ENCODE data around the gene LRRC27. TPM values are rescaled to one million over a fixed set of nuclear protein-coding genes. Genes with fewer than 3 reads are reported as not detected.
A peak's percentile ranks its signal among the peaks of the same experiment; 100 is the strongest.
"Not testable (repeated sequence)": the region's sequence is repeated elsewhere in the genome, so short reads cannot be mapped to it uniquely, and the experiment has no call there.

LRRC27 gene
- polyA plus RNA-seq, 2 of the 4 experiments (the other 2 are of a cell fraction), result 6.5 to 6.9 TPM

- no peak for DNase-seq (ENCODE audit: low read depth in 1 of 2, low spot score in 1 of 2)
- WGBS (ENCODE audit: missing lambda C conversion rate), result 89% methylated on average over 15 of the region's 18 CpGs
- ChIA-PET POLR2A (no interaction called here), CTCF (interaction anchor here (1.2 to 1.6 kb wide), 2 partner anchors 60 to 66 kb away, joined by 6 to 9 read pairs; no protein-coding TSS in a partner anchor)
- Histone ChIP-seq H3K9me3 (0 out of 3 replicates have a peak, but pooled peaks cover 8% of the 10 kb centered on the region), H3K4me3 (no peak overlapping the region), H3K27ac (no peak overlapping the region), H3K4me2 (no peak overlapping the region), H3K4me1 (peaks cover 19% of the 10 kb centered on the region; the same call in 2 of the 3 replicates)
- no peak for FAIRE-seq
- ATAC-seq, result no peak
- TF ChIP-seq RAD21 (conservative IDR thresholded peaks at IDR 0.05 in 1 of 2, IDR thresholded peaks at IDR 0.05 in 1 of 2) (no peak), SMC3 (IDR thresholded peaks at IDR 0.05) (no peak)
- TF ChIP-seq, protein P1, sequence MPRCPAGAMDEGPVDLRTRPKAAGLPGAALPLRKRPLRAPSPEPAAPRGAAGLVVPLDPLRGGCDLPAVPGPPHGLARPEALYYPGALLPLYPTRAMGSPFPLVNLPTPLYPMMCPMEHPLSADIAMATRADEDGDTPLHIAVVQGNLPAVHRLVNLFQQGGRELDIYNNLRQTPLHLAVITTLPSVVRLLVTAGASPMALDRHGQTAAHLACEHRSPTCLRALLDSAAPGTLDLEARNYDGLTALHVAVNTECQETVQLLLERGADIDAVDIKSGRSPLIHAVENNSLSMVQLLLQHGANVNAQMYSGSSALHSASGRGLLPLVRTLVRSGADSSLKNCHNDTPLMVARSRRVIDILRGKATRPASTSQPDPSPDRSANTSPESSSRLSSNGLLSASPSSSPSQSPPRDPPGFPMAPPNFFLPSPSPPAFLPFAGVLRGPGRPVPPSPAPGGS (IDR thresholded peaks at IDR 0.05), result no peak
These were observed 53.9 kb downstream of the LRRC27 start for GRCh38 chr10:132385721-132386418.

DNA sequence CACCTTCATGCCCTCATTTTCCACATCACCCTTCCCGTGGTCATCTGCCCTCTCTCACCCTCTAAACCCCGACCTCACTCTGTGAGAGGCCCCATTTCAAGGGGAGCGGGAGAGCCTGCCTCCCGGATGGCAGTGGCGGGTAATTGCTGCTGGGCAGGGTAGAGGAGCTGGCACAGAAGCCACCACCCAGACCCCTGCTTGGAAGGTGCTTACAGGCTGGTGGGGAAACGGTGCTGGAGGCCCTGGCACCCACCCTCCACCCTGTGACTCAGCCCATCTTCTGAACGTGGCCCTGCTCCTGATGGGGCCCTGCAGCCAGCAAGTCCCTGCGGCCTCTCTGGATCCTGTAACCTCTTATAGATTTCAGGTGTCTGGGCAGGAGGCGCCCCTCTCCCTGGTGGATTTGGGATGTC lies 54.4 kb downstream of the LRRC27 start:
- H3K9me3 ChIP-seq, result 0 out of 3 replicates have a peak, but pooled peaks cover 5% of the 10 kb centered on the region
- POLR2A ChIA-PET, result no interaction called here
- H3K4me2 ChIP-seq, result no peak overlapping the region
- DNase-seq (ENCODE audit: low read depth in 1 of 2, low spot score in 1 of 2) (no peak), ATAC-seq (no peak), FAIRE-seq (no peak)
- no peak overlapping the region for H3K27ac ChIP-seq
- H3K4me1 ChIP-seq, result peaks cover 19% of the 10 kb centered on the region; the same call in 2 of the 3 replicates
- 75% methylated on average over 9 of the region's 9 CpGs for WGBS (ENCODE audit: missing lambda C conversion rate)
- TF ChIP-seq EHF (CRISPR knock-in tag; IDR thresholded peaks at IDR 0.05) (no peak), CHD4 (IDR thresholded peaks at IDR 0.05; ENCODE audit: borderline replicate concordance) (no peak), HDAC2 (IDR thresholded peaks at IDR 0.05) (no peak), NR3C1 (IDR thresholded peaks at IDR 0.05) (no peak), REST (IDR thresholded peaks at IDR 0.05) (no peak), RAD21 (conservative IDR thresholded peaks at IDR 0.05 in 1 of 2, IDR thresholded peaks at IDR 0.05 in 1 of 2) (no peak), POLR2AphosphoS2 (conservative IDR thresholded peaks at IDR 0.05; ENCODE audit: low read length) (no peak), FOXS1 (CRISPR knock-in tag; IDR thresholded peaks at IDR 0.05) (no peak)
- no peak overlapping the region for H3K4me3 ChIP-seq
- CTCF ChIA-PET, result interaction anchor here (1.2 to 1.6 kb wide), 2 partner anchors 60 to 65 kb away, joined by 6 to 9 read pairs; no protein-coding TSS in a partner anchor

DNA sequence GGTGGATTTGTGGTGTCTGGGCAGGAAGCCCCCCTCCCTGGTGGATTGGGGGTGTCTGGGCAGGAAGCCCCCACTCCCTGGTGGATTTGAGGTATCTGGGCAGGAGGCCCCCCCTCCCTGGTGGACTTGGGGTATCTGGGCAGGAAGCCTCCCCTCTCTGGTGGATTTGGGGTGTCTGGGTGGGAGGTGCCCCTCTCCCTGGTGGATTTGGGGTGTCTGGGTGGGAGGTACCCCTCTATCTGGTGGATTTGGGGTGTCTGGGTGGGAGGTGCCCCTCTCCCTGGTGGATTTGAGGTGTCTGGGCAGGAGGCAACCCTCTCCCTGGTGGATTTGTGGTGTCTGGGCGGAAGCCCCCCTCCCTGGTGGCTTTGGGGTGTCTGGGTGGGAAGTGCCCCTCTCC lies 54.9 kb downstream of the LRRC27 start:
- H3K4me3 ChIP-seq; POLR2A ChIA-PET; ATAC-seq; DNase-seq (ENCODE audit: low read depth in 1 of 2, low spot score in 1 of 2); H3K4me2 ChIP-seq; H3K9me3 ChIP-seq; FAIRE-seq: not testable (repeated sequence)
- peak overlapping the region in 1 of 2 experiments; percentile 74; a peak in 2 of 6 replicates for H3K27ac ChIP-seq
- H3K4me1 ChIP-seq, result peaks cover 19% of the 10 kb centered on the region; the same call in 2 of the 3 replicates
- WGBS (ENCODE audit: missing lambda C conversion rate), result no CpG with 5 or more reads among the region's 1 CpG
- CTCF ChIA-PET, result interaction anchor here (0.7 to 1.2 kb wide), 7 partner anchors 10 to 163 kb away, joined by 3 to 12 read pairs (median 4); partner anchors contain the start of gene PWWP2B

GRCh38 chr10:132387764-132388210 lies 55.8 kb downstream of the LRRC27 start:
- Histone ChIP-seq H3K9me3 (no peaks in the 10 kb centered on the region), H3K4me1 (peaks cover 19% of the 10 kb centered on the region; the same call in 2 of the 3 replicates), H3K27ac (peak overlapping the region; percentile 51 to 74; a peak in 5 of 6 replicates), H3K4me2 (peak overlapping the region; percentile 71), H3K4me3 (no peak overlapping the region)
- POLR2A ChIA-PET, result no interaction called here
- CTCF ChIA-PET, result interaction anchor here (0.6 to 1.0 kb wide), 22 partner anchors 9 to 164 kb away, joined by 3 to 12 read pairs (median 3); partner anchors contain the start of gene PWWP2B
- DNase-seq (ENCODE audit: low read depth in 1 of 2, low spot score in 1 of 2) (peak; percentile 41 to 93), ATAC-seq (peak; percentile 15 to 66; a peak in 3 of 6 replicates), FAIRE-seq (no peak)
- WGBS (ENCODE audit: missing lambda C conversion rate), result 11% methylated on average over 7 of the region's 26 CpGs
- no peak for TF ChIP-seq RARB (CRISPR knock-in tag; IDR thresholded peaks at IDR 0.05)
- no peak for TF ChIP-seq ZSCAN20 (CRISPR knock-in tag; IDR thresholded peaks at IDR 0.05)
- no peak for TF ChIP-seq NPAS2 (CRISPR knock-in tag; IDR thresholded peaks at IDR 0.05; ENCODE audit: borderline replicate concordance)
- TF ChIP-seq, protein P2, sequence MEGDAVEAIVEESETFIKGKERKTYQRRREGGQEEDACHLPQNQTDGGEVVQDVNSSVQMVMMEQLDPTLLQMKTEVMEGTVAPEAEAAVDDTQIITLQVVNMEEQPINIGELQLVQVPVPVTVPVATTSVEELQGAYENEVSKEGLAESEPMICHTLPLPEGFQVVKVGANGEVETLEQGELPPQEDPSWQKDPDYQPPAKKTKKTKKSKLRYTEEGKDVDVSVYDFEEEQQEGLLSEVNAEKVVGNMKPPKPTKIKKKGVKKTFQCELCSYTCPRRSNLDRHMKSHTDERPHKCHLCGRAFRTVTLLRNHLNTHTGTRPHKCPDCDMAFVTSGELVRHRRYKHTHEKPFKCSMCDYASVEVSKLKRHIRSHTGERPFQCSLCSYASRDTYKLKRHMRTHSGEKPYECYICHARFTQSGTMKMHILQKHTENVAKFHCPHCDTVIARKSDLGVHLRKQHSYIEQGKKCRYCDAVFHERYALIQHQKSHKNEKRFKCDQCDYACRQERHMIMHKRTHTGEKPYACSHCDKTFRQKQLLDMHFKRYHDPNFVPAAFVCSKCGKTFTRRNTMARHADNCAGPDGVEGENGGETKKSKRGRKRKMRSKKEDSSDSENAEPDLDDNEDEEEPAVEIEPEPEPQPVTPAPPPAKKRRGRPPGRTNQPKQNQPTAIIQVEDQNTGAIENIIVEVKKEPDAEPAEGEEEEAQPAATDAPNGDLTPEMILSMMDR (IDR thresholded peaks at IDR 0.05), result peak; percentile 36; the same call in 2 of the 3 replicates
- TF ChIP-seq HES2 (IDR thresholded peaks at IDR 0.05), result no peak
- no peak for TF ChIP-seq CHD2 (IDR thresholded peaks at IDR 0.05; ENCODE audit: low read length, partially characterized antibody)
- peak; percentile 71 to 78 for TF ChIP-seq RAD21 (conservative IDR thresholded peaks at IDR 0.05 in 1 of 2, IDR thresholded peaks at IDR 0.05 in 1 of 2)
- peak; percentile 80 for TF ChIP-seq SMC3 (IDR thresholded peaks at IDR 0.05)
